Lower lobe of right lung (tissue), 2 donors: ENCODE data around the gene RAF1. TPM values are rescaled to one million over a fixed set of nuclear protein-coding genes. Genes with fewer than 3 reads are reported as not detected.

Experiments
- ATAC-seq, 2 donors: fragments of 200-7000 bp; cut with Tn5 transposase; one replicate each; pipeline ENCODE4 v1.9.1; 2020 to 2022; ENCODE audit warnings: mild to moderate bottlenecking in 2 of 2, moderate library complexity in 2 of 2
- DNase-seq: peaks from one replicate; pipeline ENCODE4 v3.0.0-alpha.2; 2020
- H3K27ac ChIP-seq: fragments of 200-600 bp; one replicate; pipeline ENCODE4 v1.8.0; 2022
- H3K27me3 ChIP-seq: fragments of 200-600 bp; one replicate; pipeline ENCODE4 v1.8.0; 2022; ENCODE audit warnings: low read depth
- H3K36me3 ChIP-seq: fragments of 200-600 bp; one replicate; pipeline ENCODE4 v1.8.0; 2022; ENCODE audit warnings: mild to moderate bottlenecking
- H3K4me1 ChIP-seq: fragments of 200-600 bp; one replicate; pipeline ENCODE4 v1.8.0; 2022
- H3K4me3 ChIP-seq: fragments of 200-600 bp; one replicate; pipeline ENCODE4 v1.8.0; 2022; ENCODE audit warnings: mild to moderate bottlenecking
- H3K9me3 ChIP-seq: fragments of 200-600 bp; one replicate; pipeline ENCODE4 v1.8.0; 2022
- CTCF ChIP-seq: fragments of 200-600 bp; IDR thresholded peaks from one replicate; pipeline ENCODE4 v1.8.0; 2022; ENCODE audit warnings: antibody characterized with exemption, mild to moderate bottlenecking
- intact Hi-C: fragments of 100-400 bp; cut with DNase I; formaldehyde crosslinking; loops from one replicate; pipeline ENCODE4 v1.11.0; 2022
- total RNA-seq: library from RNA; stranded (reverse); fragmentation: NEBNext Ultra II Directional; extraction: Animal tissue kit (Norgen Biotek cat#: 25700); gene quantifications from one replicate; pipeline ENCODE4 v1.2.1, GENCODE V29; 2021
- donor health status: DM: no; HTN: yes; CAD: no; lungs with severe emphysema.

The RAF1 gene
- total RNA-seq, 1 donor from 2014 or later: 92.7 TPM

GRCh38 chr3:12579456-12579855 lies 84.5 kb downstream of the RAF1 start:
- intact Hi-C loops: no loop called here
- Histone ChIP-seq H3K9me3 (no peaks in the 10 kb centered on the region), H3K27ac (no peak overlapping the region), H3K36me3 (peaks cover 97% of the 10 kb centered on the region), H3K4me1 (no peaks in the 10 kb centered on the region), H3K4me3 (no peak overlapping the region), H3K27me3 (no peaks in the 10 kb centered on the region)
- DNase-seq (no peak), ATAC-seq (no peak)
- TF ChIP-seq CTCF: no peak

GRCh38 chr3:12578742-12579141 lies 85.2 kb downstream of the RAF1 start:
- Histone ChIP-seq H3K4me1 (no peaks in the 10 kb centered on the region), H3K27me3 (no peaks in the 10 kb centered on the region), H3K27ac (no peak overlapping the region), H3K36me3 (peaks cover 97% of the 10 kb centered on the region), H3K9me3 (no peaks in the 10 kb centered on the region), H3K4me3 (no peak overlapping the region)
- DNase-seq (no peak), ATAC-seq (no peak)
- peak; percentile 8 for TF ChIP-seq CTCF
- intact Hi-C loops: no loop called here

- Histone ChIP-seq H3K27me3 (no peaks in the 10 kb centered on the region), H3K36me3 (peaks cover 97% of the 10 kb centered on the region), H3K9me3 (no peaks in the 10 kb centered on the region), H3K27ac (no peak overlapping the region), H3K4me1 (no peaks in the 10 kb centered on the region), H3K4me3 (no peak overlapping the region)
- DNase-seq: no peak
- TF ChIP-seq CTCF: no peak
- intact Hi-C loops: no loop called here
- no peak for ATAC-seq
Measured at GRCh38 chr3:12577379-12577778, 86.5 kb downstream of the RAF1 start.

GRCh38 chr3:12574661-12575060 lies 89.3 kb downstream of the RAF1 start:
- ATAC-seq (no peak), DNase-seq (no peak)
- no peaks in the 10 kb centered on the region for H3K4me1 ChIP-seq
- no peak overlapping the region for H3K4me3 ChIP-seq
- peaks cover 98% of the 10 kb centered on the region for H3K36me3 ChIP-seq
- H3K27me3 ChIP-seq: no peaks in the 10 kb centered on the region
- TF ChIP-seq CTCF: no peak
- intact Hi-C loops: no loop called here
- H3K27ac ChIP-seq: no peak overlapping the region
- no peaks in the 10 kb centered on the region for H3K9me3 ChIP-seq

- Histone ChIP-seq H3K36me3 (peaks cover 98% of the 10 kb centered on the region), H3K4me1 (no peaks in the 10 kb centered on the region), H3K27me3 (no peaks in the 10 kb centered on the region), H3K4me3 (no peak overlapping the region), H3K27ac (no peak overlapping the region), H3K9me3 (no peaks in the 10 kb centered on the region)
- DNase-seq: no peak
- no peak for TF ChIP-seq CTCF
- ATAC-seq: no peak
- intact Hi-C loops: no loop called here
Measured at GRCh38 chr3:12574131-12574530, 89.8 kb downstream of the RAF1 start.

- TF ChIP-seq CTCF: no peak
- intact Hi-C loops: no loop called here
- Histone ChIP-seq H3K4me1 (no peaks in the 10 kb centered on the region), H3K4me3 (no peak overlapping the region), H3K9me3 (no peaks in the 10 kb centered on the region), H3K27ac (no peak overlapping the region), H3K36me3 (peaks cover 81% of the 10 kb centered on the region), H3K27me3 (no peaks in the 10 kb centered on the region)
- no peak for ATAC-seq
- no peak for DNase-seq
Measured at GRCh38 chr3:12571986-12572385, 91.9 kb downstream of the RAF1 start.
